ENCODE results near the gene KRTAP12-1.
"Not testable (repeated sequence)": the region's sequence is repeated elsewhere in the genome, so short reads cannot be mapped to it uniquely, and the experiment has no call there.

The KRTAP12-1 gene

DNA sequence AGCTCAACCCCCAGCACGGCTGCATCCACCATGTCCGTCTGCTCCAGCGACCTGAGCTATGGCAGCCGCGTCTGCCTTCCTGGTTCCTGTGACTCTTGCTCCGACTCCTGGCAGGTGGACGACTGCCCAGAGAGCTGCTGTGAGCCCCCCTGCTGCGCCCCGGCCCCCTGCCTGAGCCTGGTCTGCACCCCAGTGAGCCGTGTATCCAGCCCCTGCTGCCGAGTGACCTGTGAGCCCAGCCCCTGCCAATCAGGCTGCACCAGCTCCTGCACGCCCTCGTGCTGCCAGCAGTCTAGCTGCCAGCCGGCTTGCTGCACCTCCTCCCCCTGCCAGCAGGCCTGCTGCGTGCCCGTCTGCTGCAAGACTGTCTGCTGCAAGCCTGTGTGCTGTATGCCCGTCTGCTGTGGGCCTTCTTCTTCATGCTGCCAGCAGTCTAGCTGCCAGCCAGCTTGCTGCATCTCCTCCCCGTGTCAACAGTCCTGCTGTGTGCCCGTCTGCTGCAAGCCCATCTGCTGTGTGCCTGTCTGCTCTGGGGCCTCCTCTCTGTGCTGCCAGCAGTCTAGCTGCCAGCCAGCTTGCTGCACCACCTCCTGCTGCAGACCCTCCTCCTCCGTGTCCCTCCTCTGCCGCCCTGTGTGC, 15.3 kb upstream of the KRTAP12-1 start, which contains the start of gene KRTAP10-12:
KRTAP10-12 (plus strand) TSS at position 1 of the 639 bp plus-strand sequence; CDS start at position 31, 30 bp downstream.
- DNase-seq: not testable (repeated sequence)

DNA sequence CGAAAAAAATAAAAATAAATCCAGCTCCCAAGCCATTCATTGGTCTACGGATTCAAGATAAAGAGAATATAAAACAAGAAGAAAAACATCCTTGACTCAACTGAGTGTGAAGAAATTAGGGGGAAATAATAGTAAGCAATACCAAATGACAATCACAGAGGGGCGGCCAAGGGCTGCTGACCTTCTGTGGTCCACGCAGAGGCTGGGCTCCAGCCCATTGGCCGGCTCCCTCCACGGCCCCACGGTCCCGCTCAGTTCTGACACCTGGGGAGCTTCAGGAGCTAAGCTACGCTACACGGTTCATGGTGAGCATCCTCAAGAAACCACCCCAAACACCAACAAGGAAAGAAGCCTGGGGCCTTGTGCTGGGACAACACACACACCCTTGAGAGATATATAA, 14.6 kb upstream of the KRTAP12-1 start:
- no peak for DNase-seq

DNA sequence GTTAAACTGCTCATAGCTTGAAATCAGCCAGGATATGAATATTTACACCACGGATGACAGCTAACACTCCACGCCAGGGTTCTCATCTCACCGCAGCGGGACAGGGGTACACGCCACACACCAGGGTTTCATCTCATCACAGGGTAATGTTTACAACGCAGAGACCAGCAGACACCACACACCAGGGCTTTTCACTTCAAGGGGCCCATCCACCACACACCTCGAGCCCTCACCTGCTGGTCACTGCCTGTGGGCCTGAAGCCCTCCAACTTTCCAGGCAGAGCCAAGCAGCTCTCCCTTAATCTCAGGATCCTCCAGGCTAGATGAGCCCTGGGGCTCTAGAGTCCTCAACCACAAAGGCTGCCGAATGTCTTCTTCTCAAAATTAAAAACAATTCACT, 13.7 kb upstream of the KRTAP12-1 start:
- DNase-seq: no peak

DNA sequence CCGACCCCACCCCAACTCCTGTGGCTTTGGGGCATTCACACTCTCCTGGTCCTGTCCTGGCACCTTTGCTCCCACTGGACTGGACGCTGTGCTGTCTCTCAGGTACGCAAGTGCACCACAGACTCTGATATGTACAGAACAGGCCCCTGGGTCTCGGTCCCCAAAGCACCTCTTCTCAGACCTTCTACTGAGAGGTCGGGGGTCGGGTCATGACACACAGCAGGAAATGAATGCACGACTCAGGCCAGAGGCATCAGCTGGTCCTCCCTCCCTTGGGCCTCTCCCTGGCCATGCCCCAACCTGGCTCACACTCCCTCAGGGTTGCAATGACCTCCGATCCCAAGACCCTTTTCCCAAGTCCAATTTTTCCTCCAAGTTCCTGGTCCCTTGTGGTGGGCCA, 13.2 kb upstream of the KRTAP12-1 start:
- DNase-seq: no peak

DNA sequence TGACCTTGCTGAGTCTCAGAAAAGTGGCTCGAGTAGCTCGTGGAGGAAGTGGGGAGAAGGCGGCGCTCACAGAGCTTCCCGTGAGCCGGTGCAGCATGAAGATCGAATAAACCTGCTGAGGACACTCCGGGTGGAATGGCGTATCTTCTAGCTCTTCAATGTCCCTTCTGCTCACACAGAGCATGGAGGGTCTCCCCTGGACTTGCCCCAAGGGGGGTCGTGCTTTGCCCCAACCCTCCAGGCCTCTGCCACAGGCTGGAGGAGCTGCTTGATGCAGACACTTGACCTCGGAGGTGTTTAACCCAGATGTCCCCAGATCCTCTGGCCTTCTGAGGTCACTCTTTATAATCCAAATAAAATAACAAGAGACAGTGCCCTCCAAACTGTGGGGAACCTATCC, 12.8 kb upstream of the KRTAP12-1 start:
- DNase-seq: no peak

DNA sequence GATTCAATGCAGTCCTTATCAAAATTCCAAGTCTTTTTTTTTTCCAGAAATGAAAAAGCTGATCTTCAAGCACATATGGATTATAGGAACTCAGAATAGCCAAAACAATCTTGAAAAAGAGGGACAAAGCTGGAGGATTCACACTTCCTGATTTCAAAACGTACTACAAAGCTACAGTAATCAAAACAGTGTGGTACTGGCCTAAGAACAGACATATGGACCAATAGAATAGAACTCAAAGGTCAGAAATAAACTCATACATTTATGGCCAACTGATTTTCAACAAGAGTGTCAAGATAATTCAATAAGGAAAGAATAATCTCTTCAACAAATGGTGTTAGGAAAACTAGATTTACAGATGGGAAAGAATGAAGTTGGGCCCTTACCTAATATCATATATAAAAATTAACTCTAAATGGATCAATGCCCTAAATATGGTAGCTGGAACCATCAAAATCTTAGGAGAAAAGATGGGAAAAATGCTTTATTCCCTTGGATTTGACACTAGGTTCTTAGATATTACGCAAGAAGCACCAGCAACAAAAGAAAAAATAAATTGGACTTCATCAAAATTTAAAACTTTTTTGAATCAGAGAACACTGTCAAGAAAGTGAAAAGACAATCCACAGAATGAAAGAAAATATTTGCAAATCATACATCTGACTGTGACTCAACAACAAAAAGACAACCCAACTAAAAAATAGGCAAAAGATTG, 11.0 kb upstream of the KRTAP12-1 start:
- DNase-seq: no peak

DNA sequence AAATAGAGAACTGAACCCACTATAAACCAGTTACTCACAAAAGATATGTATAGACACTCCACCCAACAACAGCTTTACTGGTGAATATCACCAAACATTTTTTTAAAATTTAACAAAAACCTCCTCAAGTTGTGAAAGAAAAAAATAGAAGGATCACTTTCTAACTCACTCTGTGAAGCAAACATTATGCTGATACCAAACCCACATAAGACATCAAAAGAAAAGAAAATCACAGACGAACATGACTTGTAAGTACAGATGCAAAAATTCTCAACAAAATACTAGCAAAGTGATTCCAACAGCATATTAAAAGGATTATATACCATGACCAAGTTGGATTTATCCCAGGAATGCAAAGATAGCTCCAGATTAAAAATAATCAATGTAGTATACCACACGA, 9.7 kb upstream of the KRTAP12-1 start:
- DNase-seq: no peak

DNA sequence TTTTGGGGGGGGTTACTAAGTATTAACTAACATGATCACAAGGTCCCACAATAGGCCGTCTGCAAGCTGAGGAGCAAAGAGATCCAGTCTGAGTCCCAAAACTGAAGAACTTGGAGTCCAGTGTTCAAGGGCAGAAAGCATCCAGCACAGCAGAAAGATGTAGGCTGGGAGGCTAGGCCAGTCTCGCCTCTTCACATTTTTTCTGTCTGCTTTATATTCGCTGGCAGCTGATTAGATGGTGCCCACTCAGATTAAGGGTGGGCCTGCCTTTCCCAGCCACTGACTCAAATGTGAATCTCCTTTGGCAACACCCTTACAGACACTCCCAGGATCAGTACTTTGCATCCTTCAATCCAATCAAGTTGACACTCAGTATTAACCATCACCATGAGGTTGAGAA, 7.8 kb upstream of the KRTAP12-1 start:
- not testable (repeated sequence) for DNase-seq

DNA sequence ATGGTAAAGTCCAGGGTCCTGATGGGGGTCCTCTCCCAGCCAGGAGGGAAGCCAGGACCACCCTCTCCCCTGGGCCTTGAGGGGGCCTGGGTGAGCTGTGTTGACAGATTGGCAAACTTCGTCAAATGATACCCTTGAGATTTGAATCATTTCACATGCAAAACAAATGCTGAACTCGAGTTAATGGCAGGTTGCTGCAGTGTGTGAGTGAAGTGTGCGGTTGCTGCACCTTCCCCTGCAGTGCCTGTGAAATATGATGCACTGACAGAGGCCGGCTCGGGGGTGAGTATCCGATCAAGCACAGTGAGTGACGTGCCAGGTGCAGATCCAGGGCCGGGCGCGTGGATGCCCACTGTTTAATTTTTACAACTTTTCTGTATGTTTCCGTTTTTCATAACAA, 5.7 kb upstream of the KRTAP12-1 start:
- DNase-seq: no peak

DNA sequence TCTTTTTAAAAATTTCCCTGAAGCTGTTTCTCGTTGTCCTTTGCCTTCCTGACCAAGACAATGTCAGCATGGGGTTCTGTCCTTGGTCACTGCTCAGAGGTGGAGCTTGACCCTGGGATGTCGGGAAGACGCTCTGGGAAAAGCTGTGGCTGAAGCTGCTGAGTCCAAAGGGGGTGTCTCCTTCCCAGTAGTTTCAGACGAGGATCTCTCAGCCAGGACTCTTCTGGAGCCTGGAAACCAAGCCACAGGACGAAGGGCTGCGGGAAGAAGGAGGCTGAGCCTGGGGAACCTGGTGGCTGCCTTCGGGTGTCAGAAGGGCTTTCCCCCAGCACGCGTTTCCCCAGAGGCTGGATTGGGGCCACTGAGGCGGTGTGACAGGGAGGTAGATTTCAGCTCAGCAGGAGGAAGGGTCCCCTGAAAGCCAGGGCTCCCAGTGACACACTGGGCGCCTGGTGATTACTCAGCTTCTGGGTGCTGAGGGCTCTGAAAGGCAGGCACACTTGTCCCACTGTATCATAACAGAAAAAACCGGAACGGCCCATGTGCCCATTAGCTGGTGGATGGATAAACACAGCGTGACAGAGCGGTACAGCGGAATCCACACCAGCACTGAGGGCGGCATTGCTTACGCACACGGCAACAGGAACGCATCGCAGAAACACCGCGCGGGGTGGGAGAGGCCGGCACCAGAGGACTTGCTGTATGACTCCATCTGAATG, 5.0 kb upstream of the KRTAP12-1 start:
- no peak for DNase-seq

DNA sequence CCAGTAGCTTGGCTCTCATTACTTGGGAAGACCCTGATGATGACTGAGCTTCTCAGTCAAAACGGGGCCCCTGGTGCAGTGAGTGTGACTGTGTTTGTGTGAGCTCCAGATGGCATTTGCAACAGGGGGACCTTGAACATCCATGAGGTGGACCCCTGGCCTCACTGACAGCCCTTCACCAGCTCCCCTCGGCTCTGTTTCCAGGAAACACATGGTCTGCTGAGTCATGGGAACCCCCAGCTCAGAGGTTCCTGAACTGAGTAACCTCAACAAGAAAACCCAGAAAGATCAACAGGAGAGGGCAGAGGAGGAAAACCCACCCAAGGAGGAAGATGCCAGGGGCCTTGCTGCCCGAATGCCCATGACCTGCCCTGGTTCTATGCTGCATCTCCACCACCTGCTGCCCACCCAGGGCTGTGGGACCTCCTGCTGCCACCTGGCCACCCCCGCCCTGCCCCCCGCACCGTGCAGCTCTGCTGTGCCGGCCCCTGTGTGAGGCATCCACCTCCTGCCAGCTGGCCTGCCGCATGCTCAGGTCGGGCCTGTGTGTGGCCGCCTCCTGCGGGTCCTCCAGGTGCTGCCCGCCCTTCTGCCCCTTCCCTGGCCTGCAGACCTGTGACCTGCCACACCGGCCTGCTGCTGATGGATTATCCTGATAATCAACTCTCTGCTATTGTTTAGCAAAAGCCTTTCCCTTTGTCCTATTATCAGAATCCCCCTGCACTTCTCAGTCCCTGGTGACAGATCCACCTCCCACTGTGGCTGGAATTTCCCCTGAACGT, 4.2 kb upstream of the KRTAP12-1 start:
- no peak for DNase-seq

DNA sequence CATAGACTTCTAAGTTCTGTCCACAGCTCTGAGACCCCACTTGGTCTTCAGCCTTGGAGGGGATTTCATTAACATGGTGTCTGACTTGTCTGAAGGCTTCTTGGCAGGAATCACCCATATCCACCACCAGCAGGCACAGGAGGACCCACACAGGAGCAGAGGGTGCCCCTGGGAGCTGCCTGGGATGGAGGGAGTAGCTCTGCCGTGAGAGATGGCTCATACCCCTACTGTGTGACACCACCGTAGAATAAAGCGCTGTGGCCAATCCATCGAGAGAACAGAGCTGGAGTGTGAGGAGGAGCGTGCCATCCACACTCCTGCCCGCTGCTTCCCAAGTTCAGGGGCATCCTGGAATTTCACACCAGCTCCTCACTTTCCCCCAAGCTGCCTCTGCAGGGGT, 3.1 kb upstream of the KRTAP12-1 start:
- DNase-seq: not testable (repeated sequence)

DNA sequence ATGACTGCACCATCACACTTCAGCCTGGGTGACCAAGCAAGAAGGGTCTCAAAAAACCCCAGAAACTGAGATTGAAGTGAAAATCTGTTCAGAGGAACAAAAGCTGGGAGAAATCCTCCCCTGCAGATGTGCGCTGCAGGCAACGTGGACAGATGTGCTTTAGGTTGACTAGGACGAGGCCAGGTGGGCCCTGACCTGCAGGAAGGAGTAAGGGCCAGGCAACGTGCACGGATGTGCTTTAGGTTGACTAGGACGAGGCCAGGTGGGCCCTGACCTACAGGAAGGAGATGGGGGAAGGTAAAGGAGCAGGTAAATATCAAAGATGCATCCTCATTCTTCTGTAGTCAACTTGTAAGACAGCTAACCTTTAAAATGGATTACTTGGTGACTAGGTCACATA, 2.5 kb upstream of the KRTAP12-1 start:
- no peak for DNase-seq

DNA sequence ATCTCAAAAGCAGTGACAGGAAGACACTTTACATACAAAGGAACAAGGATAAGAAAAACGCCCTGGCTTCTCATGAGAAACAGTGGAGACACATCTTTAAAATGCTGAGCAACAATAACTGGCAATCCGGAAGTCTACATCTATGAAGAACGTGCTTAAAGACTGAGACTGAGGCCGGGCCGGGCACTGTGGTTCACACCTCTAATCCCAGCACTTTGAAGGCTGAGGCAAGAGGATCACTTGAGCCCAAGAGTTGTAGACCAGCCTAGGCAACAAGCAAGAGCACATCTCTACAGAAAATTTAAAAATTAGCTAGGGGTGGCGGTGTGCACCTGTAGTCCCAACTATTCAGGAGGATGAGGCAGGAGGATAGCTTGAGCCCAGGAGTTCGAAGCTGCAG, 2.1 kb upstream of the KRTAP12-1 start:
- no peak for DNase-seq

DNA sequence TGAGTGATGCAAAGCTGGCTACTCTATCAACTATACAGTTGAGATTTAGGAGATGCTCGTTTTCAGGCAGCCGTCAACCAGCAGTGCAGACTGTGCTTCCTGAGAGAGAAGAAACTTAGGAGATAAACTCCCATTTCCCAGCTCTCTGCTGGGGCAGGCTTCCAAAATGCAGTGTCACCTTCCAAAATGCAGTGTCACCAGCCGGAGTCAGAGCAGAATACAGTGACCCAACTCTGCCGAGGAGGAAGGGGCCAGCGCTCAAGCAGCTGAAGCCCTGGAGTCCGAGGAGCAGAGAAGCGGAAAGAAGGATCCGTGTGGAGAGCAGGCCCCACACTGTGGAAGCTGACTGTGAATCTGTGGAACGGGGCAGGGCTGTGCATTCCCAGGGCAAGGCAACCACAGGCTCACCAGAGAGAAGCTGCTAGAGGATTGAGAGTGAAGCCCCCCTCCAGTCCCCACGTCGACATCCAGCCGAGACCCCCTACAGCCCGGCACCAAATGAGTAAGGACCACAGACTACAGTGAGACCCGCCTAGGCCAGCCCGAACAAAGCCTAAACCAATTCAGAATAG, 703 bp upstream of the KRTAP12-1 start:
- DNase-seq: no peak

DNA sequence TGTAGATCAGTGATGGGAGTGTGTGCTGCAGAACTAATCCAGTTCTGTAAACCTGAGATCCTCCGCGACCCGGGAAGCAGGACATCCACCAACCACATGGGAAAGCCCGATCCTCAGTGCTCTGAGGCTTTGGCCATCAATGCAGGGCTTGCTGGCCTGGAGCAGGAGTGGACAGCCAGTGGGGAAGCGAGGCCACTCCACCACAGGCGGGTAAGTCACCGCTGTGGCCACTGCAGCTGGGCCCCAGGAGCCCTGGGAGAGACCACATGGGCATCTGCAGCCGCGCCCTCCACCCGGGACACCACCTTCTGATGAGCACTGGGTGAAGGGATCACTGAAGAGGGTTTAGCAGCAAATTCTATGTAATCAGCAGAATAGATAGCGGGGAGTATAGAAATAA, 811 bp downstream of the KRTAP12-1 start:
- DNase-seq: no peak

DNA sequence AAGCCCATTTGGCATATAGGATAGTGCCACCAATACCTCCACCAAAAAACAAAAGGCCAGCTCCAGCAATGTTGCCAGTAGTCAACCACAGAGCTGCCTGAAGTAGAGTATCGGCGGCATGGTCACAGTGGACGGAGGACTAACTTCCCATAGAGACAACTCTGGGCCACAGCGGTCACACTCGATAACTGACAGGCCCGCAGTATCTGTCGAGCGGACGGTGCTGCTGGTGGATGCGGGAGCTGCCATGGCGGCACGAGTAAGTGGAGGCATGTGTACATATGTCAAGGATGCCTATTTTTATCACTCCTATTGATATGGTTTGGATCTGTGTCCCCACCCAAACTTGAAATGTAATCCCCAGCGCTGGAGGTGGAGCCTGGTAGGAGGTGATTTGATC, 4.1 kb downstream of the KRTAP12-1 start:
- no peak for DNase-seq

DNA sequence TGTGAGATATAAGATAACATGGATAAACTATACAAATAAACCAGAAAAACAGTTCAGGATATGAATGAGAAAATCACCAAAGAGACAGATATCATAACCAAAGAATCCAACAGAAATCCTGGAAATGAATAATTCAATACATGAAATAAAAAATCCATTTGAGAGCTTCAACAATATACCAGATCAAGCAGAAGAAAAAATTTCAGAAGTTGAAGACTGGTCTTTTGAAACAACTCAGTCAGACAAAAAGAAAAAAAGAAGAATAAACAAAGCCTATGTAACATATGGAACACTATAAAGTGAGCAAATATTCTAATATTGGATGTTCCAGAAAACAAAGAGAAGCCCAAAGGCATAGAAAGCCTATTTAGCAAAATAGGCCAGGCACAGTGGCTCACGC, 10.1 kb downstream of the KRTAP12-1 start:
- no peak for DNase-seq

DNA sequence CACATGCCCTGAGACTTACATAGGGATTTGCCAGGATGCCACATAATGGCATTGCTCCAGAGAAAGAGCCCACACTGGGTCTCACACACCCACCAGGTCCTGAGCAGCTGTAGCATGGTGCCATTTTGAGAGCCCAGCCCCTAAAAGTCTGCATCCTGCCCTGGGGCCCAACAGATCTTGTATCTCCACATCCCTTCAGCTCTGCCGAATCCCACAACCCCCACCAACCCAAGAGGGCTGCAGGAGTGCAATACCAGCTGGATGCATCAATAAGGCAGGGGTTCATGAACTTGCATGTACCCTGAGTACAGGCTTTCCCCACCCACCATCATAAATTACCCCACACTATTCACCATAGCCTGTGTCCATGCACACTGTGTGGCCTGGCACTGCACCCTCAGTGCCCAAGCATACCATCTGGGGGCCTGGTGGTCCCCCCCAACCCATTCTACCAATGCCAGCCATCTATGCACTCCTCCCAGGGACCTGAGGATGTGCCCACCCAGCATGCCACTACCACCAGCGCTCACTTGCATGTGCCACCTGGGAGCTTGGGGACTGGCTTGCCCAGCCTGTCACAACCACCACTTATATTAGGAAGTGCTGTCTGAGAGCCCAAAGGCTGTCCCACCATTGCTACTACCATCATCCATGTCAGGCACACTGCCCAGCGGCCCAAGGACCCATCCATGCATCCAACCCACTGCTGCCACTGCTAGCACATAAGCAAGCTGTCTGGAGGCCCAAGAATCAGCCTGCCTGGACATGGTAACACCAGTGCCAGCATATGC, 11.1 kb downstream of the KRTAP12-1 start:
- no peak for DNase-seq

DNA sequence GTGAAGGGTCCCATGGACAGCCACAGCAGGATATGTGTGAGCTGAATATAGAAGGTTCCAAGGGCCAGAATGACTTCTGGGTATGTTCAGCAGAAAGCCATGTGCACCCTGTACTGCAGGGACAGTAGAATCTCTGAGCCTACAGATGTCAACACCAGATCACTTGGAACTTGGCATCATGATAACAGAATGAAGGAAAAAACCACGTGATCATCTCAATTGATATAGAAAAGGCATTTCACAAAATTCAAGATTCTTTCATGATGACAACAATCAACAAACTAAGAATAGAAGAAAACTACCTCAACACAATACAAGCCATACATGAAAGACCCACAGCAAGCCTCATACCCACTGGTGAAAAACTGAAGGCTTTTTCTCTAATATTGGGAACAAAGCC, 14.4 kb downstream of the KRTAP12-1 start:
- DNase-seq: no peak

DNA sequence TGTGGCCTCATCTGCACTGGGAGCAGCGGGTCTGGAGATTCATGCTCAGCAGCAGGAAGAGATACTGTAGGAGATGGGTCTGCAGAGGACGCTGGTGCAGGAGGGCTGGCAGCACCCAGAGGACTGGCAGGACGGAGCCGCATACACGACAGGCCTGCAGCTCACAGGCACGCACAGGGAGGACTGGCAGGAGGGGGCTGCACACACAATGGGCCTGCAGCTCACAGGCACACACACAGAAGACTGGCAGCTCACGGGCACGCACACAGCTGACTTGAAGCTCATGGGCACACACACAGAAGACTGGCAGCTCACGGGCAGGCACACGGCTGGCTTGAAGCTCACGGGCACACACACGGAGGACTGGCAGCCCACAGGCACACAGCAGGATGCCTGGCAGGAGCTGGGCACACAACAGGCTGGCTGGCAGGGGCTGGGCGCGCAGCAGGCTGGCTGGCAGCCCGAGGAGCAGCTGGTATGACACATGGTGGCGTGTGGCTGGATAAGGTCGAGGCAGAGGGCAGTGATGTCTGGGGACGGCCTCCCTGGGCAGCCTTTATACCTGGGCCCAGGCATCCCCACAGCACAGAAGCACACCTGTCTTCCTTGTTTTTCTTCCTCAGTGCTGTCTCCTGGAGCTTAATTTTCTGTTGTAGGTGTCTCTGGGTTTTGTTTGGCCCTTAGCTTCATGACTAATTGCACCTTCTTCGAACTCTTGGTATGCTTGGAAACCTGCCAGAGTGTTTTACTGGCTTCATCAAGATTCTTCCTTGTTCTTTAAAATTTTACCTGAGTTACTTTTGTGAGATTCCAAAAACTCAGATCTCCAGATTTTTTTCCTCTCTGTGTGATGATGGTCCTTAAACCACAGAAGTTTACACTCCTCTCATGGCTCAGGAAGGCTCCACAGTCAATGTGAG, 15.3 kb downstream of the KRTAP12-1 start, which contains the start of gene KRTAP12-2:
KRTAP12-2 (minus strand) TSS at position 527 of the 920 bp plus-strand sequence; CDS start at position 486, 41 bp downstream.
- DNase-seq: no peak

Measured in stimulated activated CD4-positive, alpha-beta T cell treated with anti-CD3 and anti-CD28 coated beads, Interleukin-12 subunit alpha, Interleukin-12 subunit beta, amount 100 ng/mL, for 4 hours (primary cell).